Activated CD4-positive, alpha-beta T cell treated with anti-CD3 and anti-CD28 coated beads for 1 hour (primary cell): Measurements from ENCODE around the gene DDHD1.
"Not testable (repeated sequence)": the region's sequence is repeated elsewhere in the genome, so short reads cannot be mapped to it uniquely, and the experiment has no call there.

Experiments used
- DNase-seq: peaks from one replicate; pipeline ENCODE4 v3.0.0-alpha.2; 2020

The DDHD1 gene

GRCh38 chr14:53103636-53104340, 49.3 kb downstream of the DDHD1 start:
- DNase-seq = no peak

GRCh38 chr14:53093206-53093605, 59.9 kb downstream of the DDHD1 start:
- no peak for DNase-seq

- DNase-seq = no peak
Measured at GRCh38 chr14:53090853-53091252, 62.3 kb downstream of the DDHD1 start.

GRCh38 chr14:53084954-53085353, 68.2 kb downstream of the DDHD1 start:
- not testable (repeated sequence) for DNase-seq

GRCh38 chr14:53064475-53064874, 88.6 kb downstream of the DDHD1 start:
- no peak for DNase-seq

GRCh38 chr14:53062856-53063255, 90.3 kb downstream of the DDHD1 start:
- DNase-seq = no peak

GRCh38 chr14:53060046-53060445, 93.1 kb downstream of the DDHD1 start:
- no peak for DNase-seq

- no peak for DNase-seq
Measured at GRCh38 chr14:53055003-53055402, 98.1 kb downstream of the DDHD1 start.

- no peak for DNase-seq
Measured at GRCh38 chr14:53054457-53054856, 98.7 kb downstream of the DDHD1 start.

GRCh38 chr14:53048631-53049030, 104.5 kb downstream of the DDHD1 start:
- no peak for DNase-seq

- DNase-seq = no peak
Measured at GRCh38 chr14:53047307-53048069, 105.6 kb downstream of the DDHD1 start.

GRCh38 chr14:53044486-53044885, 108.6 kb downstream of the DDHD1 start:
- no peak for DNase-seq

- no peak for DNase-seq
Measured at GRCh38 chr14:53043027-53043581, 110.0 kb downstream of the DDHD1 start.

- DNase-seq = no peak
Measured at GRCh38 chr14:53042480-53042879, 110.6 kb downstream of the DDHD1 start.

- no peak for DNase-seq
Measured at GRCh38 chr14:53041067-53041466, 112.1 kb downstream of the DDHD1 start.

- DNase-seq = no peak
Measured at GRCh38 chr14:53038629-53039028, 114.5 kb downstream of the DDHD1 start.

- DNase-seq = no peak
Measured at GRCh38 chr14:53037016-53037415, 116.1 kb downstream of the DDHD1 start.

- DNase-seq = no peak
Measured at GRCh38 chr14:53035336-53036210, 117.5 kb downstream of the DDHD1 start.

- DNase-seq = no peak
Measured at GRCh38 chr14:53034688-53035230, 118.4 kb downstream of the DDHD1 start.

GRCh38 chr14:53034036-53034435, 119.1 kb downstream of the DDHD1 start:
- no peak for DNase-seq

GRCh38 chr14:53032838-53033390, 120.2 kb downstream of the DDHD1 start:
- no peak for DNase-seq

- no peak for DNase-seq
Measured at GRCh38 chr14:53032161-53032803, 120.8 kb downstream of the DDHD1 start.
